Breast epithelium (tissue), 4 donors: ENCODE data around the gene CDC42. TPM values are rescaled to one million over a fixed set of nuclear protein-coding genes. Genes with fewer than 3 reads are reported as not detected.

Source experiments
- DNase-seq, 2 donors: peaks; one replicate each; pipeline ENCODE4 v3.0.0-alpha.2; 2019; ENCODE audit warnings: low spot score in 2 of 2
- H3K27ac ChIP-seq, 2 donors: fragments of 200-600 bp; sonication (generic) in 1 of 2; one replicate each; pipeline ENCODE4 v1.5.1; 2016 to 2019; ENCODE audit warnings: mild to moderate bottlenecking in 1 of 2
- H3K27me3 ChIP-seq, 2 donors: fragments of 200-600 bp; sonication (generic) in 1 of 2; one replicate each; pipeline versions ENCODE4 v1.5.1 to v1.6.0; 2017 to 2019; ENCODE audit warnings: control low read depth in 1 of 2, mild to moderate bottlenecking in 1 of 2
- H3K36me3 ChIP-seq: fragments of 200-600 bp; one replicate; pipeline ENCODE4 v1.5.1; 2019
- H3K4me1 ChIP-seq, 2 donors: fragments of 200-600 bp; sonication (generic); one replicate each; pipeline ENCODE4 v1.5.1; 2016 to 2019; ENCODE audit warnings: control low read depth in 1 of 2
- H3K4me3 ChIP-seq, 3 donors: fragments of 200-600 bp; sonication (generic); 1 replicate in 2 of 3; 2 replicates in 1 of 3; pipeline ENCODE4 v1.5.1; 2016 to 2019; ENCODE audit warnings: mild to moderate bottlenecking in 3 of 3, moderate library complexity in 2 of 3
- H3K9me3 ChIP-seq, 2 donors: fragments of 200-600 bp; sonication (generic) in 1 of 2; one replicate each; pipeline ENCODE4 v1.5.1; 2016 to 2019; ENCODE audit warnings: control low read depth in 1 of 2
- POLR2A ChIP-seq: fragments of 450-650 bp; IDR thresholded peaks from one replicate; pipeline ENCODE4 v1.6.1; 2016; ENCODE audit warnings: antibody characterized with exemption, mild to moderate bottlenecking, moderate library complexity
- POLR2AphosphoS5 ChIP-seq, 3 donors: sonication (generic); formaldehyde crosslinking; IDR thresholded peaks; one replicate each; pipeline ENCODE4 v1.6.1; 2017; ENCODE audit warnings: antibody characterized with exemption in 3 of 3
- intact Hi-C: fragments of 100-400 bp; cut with DNase I; formaldehyde crosslinking; loops from one replicate; pipeline ENCODE4 v1.15.1; 2023; ENCODE audit warnings: low total_unique reads
- total RNA-seq, 3 donors: library from RNA; depleted of rRNA; stranded (reverse); fragments of >200 nt; gene quantifications; one replicate each; pipeline ENCODE4 v1.1.0, GENCODE V29; 2016
- TF ChIP-seq, protein P1 (sequence below), 3 donors: fragments of 450-650 bp; IDR thresholded peaks; one replicate each; pipeline ENCODE4 v1.5.1; 2016 to 2017; ENCODE audit warnings: antibody characterized with exemption in 3 of 3, mild to moderate bottlenecking in 3 of 3, moderate library complexity in 3 of 3

The CDC42 gene
- total RNA-seq, 3 donors from 2014 or later, result 192 to 255 (median 213) TPM

DNA sequence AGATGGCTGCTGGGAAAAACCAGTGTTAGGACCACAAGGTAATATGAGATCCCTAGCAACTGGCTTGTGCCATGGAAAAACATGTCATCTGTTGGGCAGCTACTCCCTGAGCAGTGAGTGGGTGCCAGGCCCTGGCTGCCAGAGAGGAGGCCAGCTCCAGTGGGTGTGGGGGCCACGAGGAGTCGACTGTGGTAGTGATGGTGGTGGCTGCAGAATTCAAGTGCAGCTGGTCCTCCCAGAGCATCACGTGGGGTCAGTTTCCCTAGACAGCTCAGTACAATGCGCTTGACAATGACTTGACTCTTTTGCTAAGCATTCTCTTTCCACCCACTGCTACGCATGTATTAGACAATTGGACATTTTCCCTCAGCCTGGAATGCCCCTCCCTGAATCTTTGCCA is 14.5 kb upstream of the CDC42 start:
- TF ChIP-seq POLR2AphosphoS5 (IDR thresholded peaks at IDR 0.05) (no peak), POLR2A (no peak)
- TF ChIP-seq, protein P1, sequence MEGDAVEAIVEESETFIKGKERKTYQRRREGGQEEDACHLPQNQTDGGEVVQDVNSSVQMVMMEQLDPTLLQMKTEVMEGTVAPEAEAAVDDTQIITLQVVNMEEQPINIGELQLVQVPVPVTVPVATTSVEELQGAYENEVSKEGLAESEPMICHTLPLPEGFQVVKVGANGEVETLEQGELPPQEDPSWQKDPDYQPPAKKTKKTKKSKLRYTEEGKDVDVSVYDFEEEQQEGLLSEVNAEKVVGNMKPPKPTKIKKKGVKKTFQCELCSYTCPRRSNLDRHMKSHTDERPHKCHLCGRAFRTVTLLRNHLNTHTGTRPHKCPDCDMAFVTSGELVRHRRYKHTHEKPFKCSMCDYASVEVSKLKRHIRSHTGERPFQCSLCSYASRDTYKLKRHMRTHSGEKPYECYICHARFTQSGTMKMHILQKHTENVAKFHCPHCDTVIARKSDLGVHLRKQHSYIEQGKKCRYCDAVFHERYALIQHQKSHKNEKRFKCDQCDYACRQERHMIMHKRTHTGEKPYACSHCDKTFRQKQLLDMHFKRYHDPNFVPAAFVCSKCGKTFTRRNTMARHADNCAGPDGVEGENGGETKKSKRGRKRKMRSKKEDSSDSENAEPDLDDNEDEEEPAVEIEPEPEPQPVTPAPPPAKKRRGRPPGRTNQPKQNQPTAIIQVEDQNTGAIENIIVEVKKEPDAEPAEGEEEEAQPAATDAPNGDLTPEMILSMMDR (IDR thresholded peaks at IDR 0.05), result no peak
- intact Hi-C loops, result no loop called here
- H3K9me3 ChIP-seq, result no peaks in the 10 kb centered on the region
- no peak overlapping the region for H3K27ac ChIP-seq
- H3K27me3 ChIP-seq, result no peaks in the 10 kb centered on the region
- peaks cover 0 to 7% of the 10 kb centered on the region in 2 donors for H3K4me1 ChIP-seq
- H3K36me3 ChIP-seq, result no peaks in the 10 kb centered on the region
- DNase-seq, result no peak
- H3K4me3 ChIP-seq, result no peak overlapping the region

DNA sequence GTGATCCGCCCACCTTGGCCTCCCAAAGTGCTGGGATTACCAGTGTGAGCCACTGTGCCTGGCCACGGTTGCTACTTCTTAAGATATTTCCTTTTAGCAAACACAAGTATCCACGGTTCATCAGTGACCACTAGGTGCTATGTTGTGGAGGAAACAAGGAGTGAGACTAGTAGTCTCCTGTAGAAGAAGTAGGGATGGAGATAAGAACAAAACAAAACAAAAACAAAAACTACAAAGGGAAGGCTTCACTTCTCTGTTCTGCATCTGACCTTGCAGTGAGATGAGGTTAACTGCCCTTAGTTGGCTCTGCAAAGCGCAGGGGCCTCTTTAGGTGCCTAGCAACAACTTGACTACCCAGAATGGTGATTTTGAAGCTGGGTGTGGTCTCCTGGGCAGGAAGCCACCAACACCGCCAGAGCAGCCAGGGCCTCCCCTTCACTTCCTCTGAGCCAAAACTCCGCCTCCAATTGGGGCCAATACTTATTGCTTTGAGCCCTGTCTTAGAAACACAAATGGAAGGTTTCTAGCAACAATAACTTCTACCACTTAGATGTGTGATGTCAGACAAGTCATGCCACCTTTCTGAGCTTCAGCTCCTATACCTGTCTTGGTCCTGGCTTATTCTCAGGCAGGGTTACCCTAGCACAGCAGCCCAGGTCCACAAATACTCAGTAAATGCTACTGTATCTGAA is 12.8 kb upstream of the CDC42 start:
- H3K27ac ChIP-seq, result peak overlapping the region; percentile 25 to 53
- peaks cover 0 to 9% of the 10 kb centered on the region in 2 donors for H3K4me1 ChIP-seq
- H3K9me3 ChIP-seq, result no peaks in the 10 kb centered on the region
- DNase-seq, result no peak
- intact Hi-C loops, result no loop called here
- no peaks in the 10 kb centered on the region for H3K27me3 ChIP-seq
- H3K4me3 ChIP-seq, result no peak overlapping the region
- no peak for TF ChIP-seq POLR2AphosphoS5 (IDR thresholded peaks at IDR 0.05)
- no peaks in the 10 kb centered on the region for H3K36me3 ChIP-seq

GRCh38 chr1:22040286-22040623 is 12.3 kb upstream of the CDC42 start:
- TF ChIP-seq POLR2A, result no peak
- no peak for TF ChIP-seq POLR2AphosphoS5 (IDR thresholded peaks at IDR 0.05)
- TF ChIP-seq, protein P1 (IDR thresholded peaks at IDR 0.05), result no peak
- intact Hi-C loops, result no loop called here
- Histone ChIP-seq H3K9me3 (no peaks in the 10 kb centered on the region), H3K4me1 (peaks cover 0 to 12% of the 10 kb centered on the region in 2 donors), H3K4me3 (no peak overlapping the region), H3K36me3 (no peaks in the 10 kb centered on the region), H3K27ac (peak overlapping the region; percentile 25 to 53), H3K27me3 (no peaks in the 10 kb centered on the region)
- DNase-seq, result no peak

DNA sequence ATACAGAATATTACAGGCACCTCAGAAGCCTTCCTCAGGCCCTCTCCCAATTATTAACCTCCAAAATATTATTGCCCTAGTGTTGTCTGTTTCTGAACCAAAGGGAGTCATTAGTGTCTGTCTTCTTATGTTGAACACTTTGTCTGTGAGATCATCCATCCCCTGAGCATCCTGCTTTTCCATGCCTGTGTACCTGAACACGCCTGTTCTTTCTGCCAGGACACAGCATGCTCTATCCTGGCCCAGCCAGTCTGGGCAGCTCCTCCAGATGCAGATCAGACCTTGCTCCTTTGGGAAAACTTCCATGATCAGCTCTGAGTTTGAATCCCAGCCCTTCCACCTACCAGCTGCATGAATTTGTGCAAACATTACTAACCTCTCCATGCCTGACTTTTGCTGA is 11.0 kb upstream of the CDC42 start:
- no peak overlapping the region for H3K27ac ChIP-seq
- TF ChIP-seq POLR2A (no peak), POLR2AphosphoS5 (IDR thresholded peaks at IDR 0.05) (no peak)
- TF ChIP-seq, protein P1 (IDR thresholded peaks at IDR 0.05), result no peak
- intact Hi-C loops, result no loop called here
- H3K27me3 ChIP-seq, result no peaks in the 10 kb centered on the region
- H3K36me3 ChIP-seq, result no peaks in the 10 kb centered on the region
- no peak overlapping the region for H3K4me3 ChIP-seq
- H3K4me1 ChIP-seq, result peaks cover 0 to 12% of the 10 kb centered on the region in 2 donors
- no peak for DNase-seq
- H3K9me3 ChIP-seq, result no peaks in the 10 kb centered on the region

DNA sequence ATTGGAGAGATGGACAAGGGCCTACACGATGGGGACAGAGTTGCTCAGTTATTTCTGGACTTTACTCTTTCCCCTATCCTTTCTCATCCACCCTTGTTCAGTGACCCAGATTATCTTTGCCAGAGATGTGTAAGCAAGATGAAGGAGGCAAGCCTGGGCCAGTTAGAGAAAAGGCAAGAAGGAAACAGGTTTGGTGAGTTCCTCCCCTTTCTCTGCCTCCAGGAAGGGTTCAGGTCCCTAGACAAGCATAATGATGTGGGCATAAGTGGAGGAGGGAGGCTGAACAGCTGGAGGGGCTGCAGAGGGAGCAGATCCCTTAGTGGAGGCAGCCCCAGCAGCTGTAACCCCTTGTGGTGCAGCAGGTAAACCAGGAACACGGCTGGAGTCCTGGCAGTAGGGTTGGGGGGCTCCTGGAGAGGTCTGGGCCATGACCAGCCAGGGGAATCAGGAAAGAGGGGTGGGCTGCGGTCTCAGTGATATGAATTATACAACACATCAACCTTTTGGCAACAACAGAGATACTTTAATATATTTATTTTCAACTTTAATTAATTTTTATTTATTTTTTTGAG is 9.2 kb upstream of the CDC42 start:
- Histone ChIP-seq H3K4me3 (peak overlapping the region in 1 of 3 donors; percentile 21), H3K27ac (peak overlapping the region; percentile 62 to 84), H3K36me3 (no peaks in the 10 kb centered on the region), H3K27me3 (no peaks in the 10 kb centered on the region), H3K4me1 (peaks cover 0 to 12% of the 10 kb centered on the region in 2 donors), H3K9me3 (no peaks in the 10 kb centered on the region)
- TF ChIP-seq, protein P1 (IDR thresholded peaks at IDR 0.05), result no peak
- TF ChIP-seq POLR2AphosphoS5 (IDR thresholded peaks at IDR 0.05) (peak in 2 of 3 donors; percentile 58 to 61), POLR2A (no peak)
- intact Hi-C loops, result no loop called here
- DNase-seq, result peak in 1 of 2 donors; percentile 72
